ENCODE results near the gene SEC22A. TPM values are rescaled to one million over a fixed set of nuclear protein-coding genes. Genes with fewer than 3 reads are reported as not detected.

The SEC22A gene
- total and polyA plus RNA-seq, 2 of the 13 experiments (the other 11 are each of a cell fraction or from before 2014, with no cell fraction given), result 14.1 to 17.3 TPM

GRCh38 chr3:123321806-123322205 is 120.1 kb downstream of the SEC22A start:
- Histone ChIP-seq H3K36me3 (replicated peaks in 1 of 2; ENCODE audit: control insufficient read depth in 1 of 2, insufficient read depth in 2 of 2, low read length in 2 of 2) (no peaks in the 10 kb centered on the region), H3K9me3 (ENCODE audit: low read length) (no peaks in the 10 kb centered on the region), H3K27ac (ENCODE audit: extremely low read length, insufficient read depth, low read length) (no peak overlapping the region), H2AFZ (ENCODE audit: low read length) (no peak overlapping the region), H3K4me3 (replicated peaks in 1 of 3; ENCODE audit: insufficient read depth in 1 of 3, low read depth in 2 of 3, low read length in 3 of 3) (no peak overlapping the region), H4K20me1 (ENCODE audit: insufficient read depth, low read length) (no peaks in the 10 kb centered on the region), H3K4me1 (ENCODE audit: insufficient read depth, low read length) (no peaks in the 10 kb centered on the region), H3K27me3 (ENCODE audit: control insufficient read depth in 1 of 2, insufficient read depth in 2 of 2, low read length in 2 of 2) (peaks cover 6 to 70% of the 10 kb centered on the region in 2 experiments; a peak in 4 of 5 replicates), H3K4me2 (ENCODE audit: low read depth, low read length) (no peak overlapping the region), H3K9ac (ENCODE audit: insufficient read depth, low read depth, low read length) (no peak overlapping the region), H3K79me2 (ENCODE audit: insufficient read depth, low read length) (no peaks in the 10 kb centered on the region)
- BruUV-seq (replicated peaks), result no TSS peak
- in situ Hi-C loops (cut with HindIII; ENCODE audit: extremely low pct_ligation_motif_present, low pct_unique_long_range_greater_than_20kb), result no loop called here
- no CpG with 5 or more reads among the region's 8 CpGs for WGBS (ENCODE audit: low lambda C conversion rate)
- ATAC-seq (no peak), DNase-seq (ENCODE audit: low spot score) (no peak), FAIRE-seq (no peak)
- CTCF ChIA-PET (ENCODE audit: low intra/inter-chr PET ratio, low total read pairs), result no interaction called here
- intact Hi-C loops (cut with micrococcal nuclease; ENCODE audit: unreplicated experiment), result no loop called here
- POLR2A ChIA-PET, result no interaction called here
- TF ChIP-seq ZNF646 (CRISPR knock-in tag; IDR thresholded peaks at IDR 0.05), result no peak
- TF ChIP-seq KDM2A (CRISPR knock-in tag; IDR thresholded peaks at IDR 0.05; ENCODE audit: borderline replicate concordance, low read depth), result no peak
- no peak for TF ChIP-seq BRF2 (CRISPR knock-in tag; IDR thresholded peaks at IDR 0.05)
- no peak for TF ChIP-seq SYNCRIP (IDR thresholded peaks at IDR 0.05; ENCODE audit: insufficient read depth, low read depth, low read length)
- TF ChIP-seq PHF8 (CRISPR knock-in tag; IDR thresholded peaks at IDR 0.05), result no peak
- TF ChIP-seq JUNB (CRISPR knock-in tag; IDR thresholded peaks at IDR 0.05; ENCODE audit: borderline replicate concordance), result no peak
- no peak for TF ChIP-seq GZF1 (CRISPR knock-in tag; IDR thresholded peaks at IDR 0.05)
- TF ChIP-seq SIX1 (CRISPR knock-in tag; IDR thresholded peaks at IDR 0.05; ENCODE audit: borderline replicate concordance), result no peak
- no peak for TF ChIP-seq JUN (CRISPR knock-in tag; IDR thresholded peaks at IDR 0.05)
- TF ChIP-seq NCOA5 (CRISPR knock-in tag; IDR thresholded peaks at IDR 0.05), result no peak
- no peak for TF ChIP-seq ZBTB38 (CRISPR knock-in tag; IDR thresholded peaks at IDR 0.05)
- no peak for TF ChIP-seq ZNF569 (CRISPR knock-in tag; IDR thresholded peaks at IDR 0.05; ENCODE audit: borderline replicate concordance)
- no peak for TF ChIP-seq CSRNP2 (CRISPR knock-in tag; conservative IDR thresholded peaks at IDR 0.05; ENCODE audit: low read depth)
- no peak for TF ChIP-seq TRAFD1 (CRISPR knock-in tag; IDR thresholded peaks at IDR 0.05; ENCODE audit: borderline replicate concordance)
- no peak for TF ChIP-seq NR2C2 (CRISPR knock-in tag; IDR thresholded peaks at IDR 0.05; ENCODE audit: borderline replicate concordance)
